COLO829 (cell line): ENCODE measurements around the gene EP300.
A peak's percentile ranks its signal among the peaks of the same experiment; 100 is the strongest.

Source experiments
- DNase-seq: peaks from one replicate; pipeline ENCODE4 v3.0.0; 2012; ENCODE audit warnings: low spot score

Gene EP300

GRCh38 chr22:41206719-41207118, 114.3 kb downstream of the EP300 start:
- no peak for DNase-seq

- DNase-seq, result no peak
Observed at GRCh38 chr22:41215409-41215808, 123.0 kb downstream of the EP300 start.

DNA sequence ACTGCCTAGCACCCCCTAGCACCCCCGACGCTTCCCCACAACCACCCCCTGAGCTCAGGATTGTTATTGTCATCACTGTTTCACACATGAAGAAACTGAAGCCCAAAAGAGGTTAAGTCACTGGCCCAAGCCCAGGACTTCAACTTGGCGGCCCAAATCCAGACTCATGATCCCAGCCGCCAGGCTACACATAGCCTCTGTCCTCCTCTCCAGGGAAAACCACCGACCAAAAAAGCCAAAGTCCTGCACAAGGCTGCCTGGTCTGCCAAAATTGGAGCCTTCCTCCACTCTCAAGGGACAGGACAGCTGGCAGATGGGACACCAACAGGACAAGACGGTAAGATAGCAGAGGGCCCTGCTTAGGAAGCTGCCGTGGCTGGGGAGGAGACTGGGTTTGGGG, 123.5 kb downstream of the EP300 start:
- no peak for DNase-seq

DNA sequence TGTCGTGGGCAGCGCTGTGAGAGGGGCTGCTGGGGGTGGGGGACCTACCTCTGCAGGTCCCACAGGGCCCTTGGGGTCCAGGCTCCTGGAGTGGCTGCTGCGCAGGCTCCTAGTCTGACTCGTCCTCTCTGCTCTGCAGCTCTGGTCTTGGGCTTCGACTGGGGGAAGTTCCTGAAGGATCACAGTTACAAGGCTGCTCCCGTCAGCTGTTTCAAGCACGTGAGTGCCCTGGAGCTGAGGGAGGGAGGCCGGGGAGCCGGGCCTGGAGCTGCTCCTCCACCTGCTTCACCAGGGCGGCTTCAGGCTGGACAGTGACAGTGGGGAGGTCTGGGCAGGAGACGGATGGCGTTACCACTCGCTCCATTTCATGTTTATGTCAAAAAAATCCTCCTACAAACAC, 124.6 kb downstream of the EP300 start:
- no peak for DNase-seq

DNA sequence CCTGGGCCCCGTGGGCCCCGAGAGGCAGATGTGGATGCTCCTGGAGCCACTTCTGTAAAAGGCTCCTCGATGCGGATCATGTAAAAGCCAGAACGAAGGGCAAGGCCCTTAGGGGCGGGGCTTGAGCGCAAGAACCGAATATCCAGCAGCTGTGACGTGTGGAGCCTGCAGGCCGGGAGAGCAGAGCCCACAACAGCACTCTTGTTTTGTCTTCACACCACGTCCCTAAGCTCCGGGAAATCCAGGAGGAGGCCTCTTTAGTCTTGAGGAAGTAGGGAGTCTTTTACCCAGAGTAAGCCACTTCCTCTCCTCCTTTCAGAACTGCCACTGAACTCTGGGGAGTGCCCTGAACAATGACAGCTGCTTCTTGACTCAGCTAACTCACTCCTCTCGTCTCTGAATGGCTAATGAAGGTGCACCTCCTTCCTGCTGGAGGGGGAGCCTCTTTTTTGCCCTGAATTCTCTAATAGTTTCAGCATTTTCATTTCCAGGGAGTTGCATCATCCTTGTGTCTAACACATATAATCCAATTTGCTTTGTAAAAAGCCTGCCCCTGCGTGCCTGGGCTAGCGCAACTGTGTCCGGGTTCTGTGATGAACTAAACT, 125.3 kb downstream of the EP300 start:
- DNase-seq, result peak; percentile 85

- DNase-seq, result no peak
Observed at GRCh38 chr22:41222846-41223507, 130.6 kb downstream of the EP300 start.

- DNase-seq, result no peak
Observed at GRCh38 chr22:41223535-41223934, 131.1 kb downstream of the EP300 start.

DNA sequence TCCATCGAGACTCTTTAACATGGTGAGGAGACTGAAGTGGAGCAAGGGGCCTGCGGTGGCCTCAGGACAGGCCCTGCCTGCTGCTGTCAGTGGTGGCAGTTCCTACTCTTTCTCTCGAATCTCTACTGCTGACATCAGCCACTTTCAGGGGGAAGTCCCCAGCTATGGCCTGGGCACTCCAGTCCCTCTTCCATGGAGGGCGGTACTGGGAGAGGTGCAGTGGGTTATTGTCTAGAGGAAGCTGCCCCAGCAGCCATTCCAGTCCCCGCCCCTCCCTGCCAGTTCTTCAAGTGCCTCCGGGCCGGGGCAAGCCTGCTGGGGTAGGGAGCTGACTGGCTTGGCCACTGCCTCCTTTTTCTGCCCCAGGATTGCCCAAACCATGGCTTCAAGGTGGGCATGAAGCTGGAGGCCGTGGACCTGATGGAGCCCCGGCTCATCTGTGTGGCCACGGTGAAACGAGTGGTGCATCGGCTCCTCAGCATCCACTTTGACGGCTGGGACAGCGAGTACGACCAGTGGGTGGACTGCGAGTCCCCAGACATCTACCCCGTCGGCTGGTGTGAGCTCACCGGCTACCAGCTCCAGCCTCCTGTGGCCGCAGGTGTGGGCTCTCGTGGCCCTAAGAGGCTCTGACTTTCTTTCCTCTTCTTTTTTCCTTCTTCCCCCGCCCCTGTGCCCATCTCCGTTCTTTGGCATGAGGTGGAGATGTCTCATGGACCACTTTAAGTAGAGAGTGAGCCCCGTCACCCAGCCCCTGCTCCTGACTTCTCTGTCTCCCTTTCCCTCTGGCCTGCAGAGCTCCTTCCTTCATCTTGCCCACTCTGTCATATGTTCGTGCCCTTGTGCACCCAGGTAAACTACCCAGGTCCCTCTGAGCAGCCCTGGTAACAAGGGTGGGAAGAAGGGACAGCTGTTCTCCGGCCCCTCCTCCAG, 134.6 kb downstream of the EP300 start:
- no peak for DNase-seq

DNA sequence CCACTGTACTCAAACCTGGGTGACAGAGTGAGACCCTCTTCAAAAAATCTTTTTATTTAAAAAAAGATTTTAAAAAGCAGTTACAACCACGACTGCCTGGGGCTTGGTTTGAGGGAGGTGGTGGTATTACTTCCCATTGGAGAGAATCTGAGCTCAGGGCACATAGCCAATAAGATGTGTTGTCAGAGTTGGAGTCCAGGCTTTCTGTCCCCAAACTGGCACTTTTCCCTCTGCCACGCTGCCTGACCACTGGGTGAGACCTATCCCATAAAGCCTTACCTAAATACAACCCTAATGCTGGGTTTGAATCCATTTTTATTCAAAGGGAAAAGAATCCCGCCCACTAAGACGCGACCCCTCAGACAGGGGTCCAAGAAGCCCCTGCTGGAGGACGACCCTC, 136.8 kb downstream of the EP300 start:
- DNase-seq, result no peak
